CD4-positive, alpha-beta T cell treated with Interleukin-4 for 4 hours (primary cell): ENCODE results near the gene TMEM51.

Source experiments
- DNase-seq: peaks from one replicate; pipeline ENCODE4 v3.0.0-alpha.2; 2020

Gene TMEM51

DNA sequence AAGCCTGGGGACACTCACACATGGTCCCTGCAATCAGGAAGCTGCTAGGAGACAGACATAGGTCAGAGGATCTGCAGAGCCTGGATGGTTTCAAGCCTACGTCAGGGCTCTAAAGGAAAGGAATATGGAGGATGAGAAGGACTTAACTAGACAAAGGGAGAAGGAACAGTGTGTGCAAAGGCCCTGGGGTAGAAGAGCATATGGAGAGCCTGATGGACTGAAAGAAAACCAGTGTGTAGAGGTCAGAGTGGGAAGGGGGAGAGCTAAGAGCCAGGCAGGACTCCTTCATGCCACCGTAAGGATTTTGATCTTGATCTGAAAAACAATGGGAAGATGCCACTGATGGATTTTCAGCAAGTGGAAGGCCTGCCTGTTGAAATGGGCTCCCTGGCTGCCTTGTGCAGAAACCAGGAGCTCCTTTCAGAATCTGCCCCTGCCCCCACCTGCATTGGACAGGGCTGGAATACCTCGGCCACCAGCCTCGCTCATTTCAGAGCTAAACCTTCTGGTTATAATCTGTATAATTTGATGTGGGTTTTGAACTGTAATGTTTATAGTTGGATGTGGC, 102.1 kb downstream of the TMEM51 start:
- DNase-seq = no peak

DNA sequence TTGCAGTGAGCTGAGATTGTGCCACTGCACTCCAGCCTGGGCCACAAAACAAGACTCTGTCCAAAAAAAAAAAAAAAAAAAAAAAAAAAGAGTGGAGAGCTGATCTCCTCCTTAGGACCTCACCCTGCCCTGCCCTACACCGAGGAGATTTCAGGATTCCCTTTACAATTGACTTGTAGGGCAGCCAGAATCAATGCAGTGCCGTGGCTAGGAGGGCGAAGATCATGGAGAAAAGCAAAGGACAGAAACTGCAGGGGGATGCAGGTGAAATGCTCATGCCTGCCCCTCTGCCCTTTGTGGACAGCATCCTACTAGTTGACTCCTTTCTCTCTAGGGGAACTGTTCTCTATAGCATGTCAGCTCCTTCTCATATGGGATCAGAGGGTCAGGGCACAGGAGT, 103.0 kb downstream of the TMEM51 start:
- DNase-seq = no peak

DNA sequence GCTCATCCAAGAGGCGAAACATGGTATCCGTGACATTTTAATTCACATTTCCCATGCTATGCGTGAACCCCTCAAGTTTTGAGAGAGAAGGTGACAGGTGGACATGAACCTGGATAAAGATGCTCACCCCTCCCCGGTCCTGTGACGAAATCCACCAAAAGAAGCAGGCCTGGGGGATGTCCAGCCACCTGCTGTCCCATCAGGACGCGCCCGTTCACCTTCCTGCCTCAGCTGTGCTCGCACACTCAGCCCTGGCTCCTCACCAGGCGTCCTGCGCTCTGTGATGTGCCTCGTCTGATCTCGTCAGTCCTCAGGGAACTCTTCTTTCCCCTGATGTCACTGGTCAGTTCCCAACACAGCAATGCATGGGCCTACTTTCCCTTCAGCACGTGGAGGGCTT, 103.8 kb downstream of the TMEM51 start:
- no peak for DNase-seq

DNA sequence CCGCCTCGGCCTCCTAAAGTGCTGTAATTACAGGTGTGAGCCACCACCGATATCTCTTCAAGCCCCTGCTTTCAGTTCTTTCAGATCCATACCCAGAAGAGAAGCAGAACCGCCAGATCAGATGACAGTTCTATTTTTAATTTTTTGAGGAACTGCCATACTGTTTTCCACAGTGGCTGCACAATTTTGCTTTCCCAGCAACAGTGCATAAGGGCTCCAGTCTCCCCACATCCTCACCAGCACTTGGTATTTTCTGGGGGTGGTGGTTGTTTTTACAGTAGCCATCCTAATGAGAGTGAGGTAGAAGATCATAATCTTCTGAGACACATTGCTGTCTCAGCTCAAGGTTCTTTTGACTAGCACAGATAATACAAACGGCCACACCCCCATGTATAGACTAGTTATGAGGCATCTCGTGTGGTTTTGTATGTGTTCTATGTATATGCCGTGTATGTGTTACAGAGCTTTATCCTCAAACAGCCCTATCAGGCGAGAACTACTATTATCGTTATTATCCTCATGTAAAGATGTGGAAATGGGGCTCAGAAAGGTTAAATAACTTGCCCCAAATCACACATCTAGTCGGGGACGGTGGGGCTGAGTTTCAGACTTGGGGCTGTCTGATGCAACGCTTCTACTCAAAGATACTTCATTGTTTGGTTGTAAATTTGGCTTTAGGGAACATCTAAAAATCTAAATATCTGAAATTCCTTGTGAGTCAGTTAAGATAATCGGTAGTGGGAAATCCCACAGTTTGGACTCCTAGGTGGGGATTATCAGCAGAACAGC, 105.5 kb downstream of the TMEM51 start:
- no peak for DNase-seq

DNA sequence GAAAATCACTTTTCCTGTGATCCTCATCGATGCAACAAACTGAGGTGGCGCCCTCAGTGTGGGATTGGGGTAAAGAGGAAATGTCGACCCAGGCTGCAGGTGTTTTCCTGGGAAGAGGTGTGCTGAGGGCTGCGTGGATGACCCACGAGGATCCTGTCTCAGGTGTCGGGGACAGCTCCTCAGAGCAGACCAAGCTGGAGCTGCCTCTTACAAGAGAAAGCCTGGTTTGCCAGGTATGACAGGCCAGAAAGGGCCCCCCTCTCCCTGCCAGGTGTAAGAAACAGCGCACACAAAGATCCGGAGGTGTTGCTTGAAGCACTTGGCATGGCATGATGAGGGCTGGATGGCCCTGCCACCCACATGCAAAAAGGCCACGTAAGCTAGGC, 106.1 kb downstream of the TMEM51 start:
- DNase-seq = no peak

DNA sequence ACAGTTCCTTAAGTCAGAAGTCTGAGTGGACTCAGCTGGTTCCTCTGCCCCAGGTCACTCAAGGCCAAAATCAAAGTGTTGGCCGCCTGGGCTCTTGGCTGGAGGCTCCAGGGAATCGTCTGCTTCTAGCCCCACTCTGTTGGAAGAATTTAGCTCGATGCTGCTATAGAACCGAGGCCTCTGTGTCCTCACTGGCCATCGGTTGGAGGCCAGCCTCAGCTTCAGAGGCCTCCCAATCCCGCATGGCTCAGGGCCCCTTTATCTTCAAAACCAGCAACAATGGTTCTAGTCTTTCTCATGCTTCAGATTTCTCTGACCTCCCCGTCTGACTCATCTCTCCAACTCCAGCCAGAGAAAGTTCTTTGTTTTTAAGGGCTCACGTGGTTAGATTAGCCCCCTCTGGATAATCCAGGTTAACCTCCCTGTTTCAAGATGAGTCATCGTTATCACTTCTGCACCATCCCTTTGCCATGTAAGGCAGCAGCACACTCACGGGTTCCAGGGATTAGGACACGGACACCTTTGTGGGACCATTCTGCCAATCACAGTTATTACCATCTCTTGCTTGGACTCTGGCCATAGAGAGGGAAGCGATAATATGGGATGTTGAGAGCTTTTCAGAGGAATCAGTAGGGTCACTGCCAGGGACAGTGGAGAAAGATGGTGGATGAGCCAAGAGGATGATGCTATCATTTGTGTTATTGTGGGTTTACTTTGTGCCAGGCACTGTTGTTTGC, 107.0 kb downstream of the TMEM51 start:
- no peak for DNase-seq

DNA sequence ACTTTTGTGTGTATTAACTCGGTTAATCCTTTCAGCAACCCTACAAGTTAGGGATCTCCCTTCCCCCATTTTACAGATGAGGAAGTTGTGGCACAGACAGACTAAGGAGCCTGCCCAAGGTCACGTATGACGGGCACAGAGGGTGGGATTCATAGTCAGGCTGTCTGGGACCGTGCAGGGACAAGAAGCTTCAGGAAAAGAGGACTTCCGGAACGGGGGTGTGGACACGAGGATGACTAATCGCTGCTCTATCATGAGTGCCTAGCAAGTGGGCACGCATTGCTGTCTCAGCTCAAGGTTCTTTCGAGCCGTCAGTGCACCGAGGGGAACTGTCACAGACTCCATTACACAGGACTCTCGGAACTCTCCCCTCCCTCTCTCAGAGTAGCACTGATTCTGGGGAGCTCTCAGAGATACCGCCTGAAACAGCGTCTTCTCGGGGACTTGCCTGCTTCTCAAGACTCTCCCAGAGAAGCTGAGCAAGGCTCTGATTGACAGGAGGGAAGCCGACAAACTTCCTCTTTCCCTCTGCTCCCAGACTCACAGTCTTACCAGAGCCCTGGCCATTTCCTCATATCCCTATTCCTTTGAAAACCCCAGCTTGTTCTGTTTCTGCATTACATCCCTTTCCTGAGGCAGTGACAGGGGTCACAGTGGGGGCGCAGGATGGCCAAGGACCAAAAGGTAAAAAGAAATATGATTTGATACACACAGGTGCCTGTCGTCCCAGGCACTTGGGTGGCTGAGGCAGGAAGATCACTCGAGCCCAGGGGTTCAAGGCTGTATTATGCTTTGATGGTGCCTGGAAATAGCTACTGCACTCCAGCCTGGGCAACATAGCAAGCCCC, 107.8 kb downstream of the TMEM51 start:
- DNase-seq = peak; percentile 20

DNA sequence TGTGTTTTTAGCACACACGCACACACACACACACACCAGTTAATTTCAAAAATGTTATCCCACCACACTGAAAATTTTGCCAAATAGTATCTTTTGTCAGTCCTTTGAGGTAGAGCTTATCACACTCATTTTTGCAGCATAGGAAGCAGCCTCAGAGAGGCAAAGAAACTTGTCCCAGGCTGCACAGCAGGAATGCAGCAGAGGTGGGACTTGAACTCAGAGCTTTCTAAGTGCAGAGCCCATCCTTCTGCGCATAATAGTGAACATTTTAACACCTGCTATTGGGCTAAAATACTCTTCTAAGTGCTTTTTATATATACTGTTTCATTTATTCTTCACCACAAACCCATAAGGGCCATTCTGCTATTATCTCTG, 108.4 kb downstream of the TMEM51 start:
- DNase-seq = no peak

DNA sequence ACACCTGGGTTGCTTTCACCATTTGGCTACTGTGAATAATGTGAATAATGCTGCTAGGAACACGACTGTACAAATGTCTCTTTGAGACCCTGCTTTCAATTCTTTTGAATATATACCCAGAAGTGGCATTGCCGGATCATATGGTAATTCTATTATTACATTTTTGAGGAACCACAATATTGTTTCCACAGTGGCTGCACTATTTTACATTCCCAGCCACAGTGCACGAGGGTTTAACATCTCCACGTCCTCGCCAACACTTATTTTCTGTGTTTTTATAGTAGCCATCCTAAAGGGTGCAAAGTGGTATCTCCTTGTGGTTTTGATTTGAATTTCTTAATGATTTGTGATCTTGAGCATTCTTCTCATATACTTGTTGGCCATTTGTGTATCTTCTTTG, 109.2 kb downstream of the TMEM51 start:
- no peak for DNase-seq

DNA sequence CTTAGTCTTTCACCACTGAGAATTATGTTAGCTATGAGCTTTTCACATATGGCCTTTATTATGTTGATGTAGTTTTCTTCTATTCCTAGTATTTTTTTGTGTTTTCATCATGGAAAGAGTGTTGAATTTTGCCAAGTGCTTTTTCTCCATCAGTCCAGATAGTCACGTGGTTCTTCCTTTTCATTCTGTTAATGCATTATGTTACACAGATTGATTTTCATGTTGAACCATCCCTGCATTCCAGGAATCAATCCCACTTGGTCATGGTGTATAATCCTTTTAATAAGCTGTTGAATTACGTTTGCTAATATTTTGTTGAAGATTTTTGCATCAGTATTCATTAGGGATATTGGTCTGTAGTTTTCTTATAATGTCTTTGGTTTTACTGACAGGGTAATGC, 111.2 kb downstream of the TMEM51 start:
- DNase-seq = no peak
